HAP-1 (cell line): ENCODE measurements around the gene KRT7.

Source experiments
- DNase-seq, 2 experiments: peaks; one replicate each; pipeline ENCODE4 v3.0.0-alpha.2; 2016 to 2020; ENCODE audit warnings: low spot score in 2 of 2
- H3K27me3 ChIP-seq: fragments of 250-450 bp; sonication (Bioruptor Pico); 2 replicates; pipeline ENCODE4 v1.5.1; 2020; ENCODE audit warnings: low read depth, mild to moderate bottlenecking, moderate library complexity
- H3K36me3 ChIP-seq: fragments of 250-450 bp; sonication (Bioruptor Pico); replicated peaks from 2 replicates; pipeline ENCODE4 v1.5.1; 2020; ENCODE audit warnings: mild to moderate bottlenecking
- H3K4me1 ChIP-seq: fragments of 250-450 bp; sonication (Bioruptor Pico); 2 replicates; pipeline ENCODE4 v1.5.1; 2020; ENCODE audit warnings: mild to moderate bottlenecking
- H3K4me3 ChIP-seq: fragments of 250-450 bp; sonication (Bioruptor Pico); 2 replicates; pipeline ENCODE4 v1.5.1; 2020; ENCODE audit warnings: mild to moderate bottlenecking, moderate library complexity
- H3K9me3 ChIP-seq: fragments of 250-450 bp; sonication (Bioruptor Pico); 2 replicates; pipeline ENCODE4 v1.5.1; 2020; ENCODE audit warnings: mild to moderate bottlenecking, moderate library complexity
- in situ Hi-C: fragments of 300-500 bp; cut with MboI; formaldehyde crosslinking; loops from 3 replicates; pipeline ENCODE4 v1.14.3; 2020; ENCODE audit warnings: low sequenced_read_pairs, inconsistent platforms, mixed read lengths

KRT7 gene

GRCh38 chr12:52204095-52204930 is 28.7 kb upstream of the KRT7 start:
- in situ Hi-C loops = no loop called here
- DNase-seq = no peak
- Histone ChIP-seq H3K4me3 (no peak overlapping the region), H3K9me3 (no peaks in the 10 kb centered on the region), H3K4me1 (no peaks in the 10 kb centered on the region), H3K27me3 (peaks cover 50% of the 10 kb centered on the region), H3K36me3 (no peaks in the 10 kb centered on the region)

- Histone ChIP-seq H3K36me3 (no peaks in the 10 kb centered on the region), H3K4me3 (no peak overlapping the region), H3K4me1 (no peaks in the 10 kb centered on the region), H3K9me3 (no peaks in the 10 kb centered on the region), H3K27me3 (peaks cover 48% of the 10 kb centered on the region)
- in situ Hi-C loops = no loop called here
- no peak for DNase-seq
These were observed 28.0 kb upstream of the KRT7 start for GRCh38 chr12:52204931-52205505.

- DNase-seq = no peak
- no peaks in the 10 kb centered on the region for H3K36me3 ChIP-seq
- no peaks in the 10 kb centered on the region for H3K9me3 ChIP-seq
- no peaks in the 10 kb centered on the region for H3K4me1 ChIP-seq
- H3K27me3 ChIP-seq = peaks cover 43% of the 10 kb centered on the region
- no peak overlapping the region for H3K4me3 ChIP-seq
- in situ Hi-C loops = no loop called here
These were observed 27.3 kb upstream of the KRT7 start for GRCh38 chr12:52205612-52206303.

- in situ Hi-C loops = no loop called here
- Histone ChIP-seq H3K27me3 (peaks cover 42% of the 10 kb centered on the region), H3K4me1 (no peaks in the 10 kb centered on the region)
These were observed 26.6 kb upstream of the KRT7 start for GRCh38 chr12:52206304-52207040.

GRCh38 chr12:52207106-52207505 is 25.9 kb upstream of the KRT7 start:
- Histone ChIP-seq H3K27me3 (peaks cover 35% of the 10 kb centered on the region), H3K36me3 (no peaks in the 10 kb centered on the region), H3K4me1 (no peaks in the 10 kb centered on the region), H3K4me3 (no peak overlapping the region), H3K9me3 (no peaks in the 10 kb centered on the region)
- no peak for DNase-seq
- in situ Hi-C loops = no loop called here

More at GRCh38 chr12:52206304-52207040, 26.6 kb upstream of the KRT7 start:
- no peaks in the 10 kb centered on the region for H3K9me3 ChIP-seq
- H3K36me3 ChIP-seq = no peaks in the 10 kb centered on the region
- H3K4me3 ChIP-seq = no peak overlapping the region
- no peak for DNase-seq

- Histone ChIP-seq H3K36me3 (no peaks in the 10 kb centered on the region), H3K27me3 (peaks cover 28% of the 10 kb centered on the region), H3K9me3 (no peaks in the 10 kb centered on the region), H3K4me3 (no peak overlapping the region), H3K4me1 (no peaks in the 10 kb centered on the region)
- in situ Hi-C loops = no loop called here
- no peak for DNase-seq
These were observed 25.1 kb upstream of the KRT7 start for GRCh38 chr12:52207895-52208294.

- H3K9me3 ChIP-seq = no peaks in the 10 kb centered on the region
- in situ Hi-C loops = no loop called here
- peaks cover 21% of the 10 kb centered on the region for H3K27me3 ChIP-seq
- H3K4me3 ChIP-seq = no peak overlapping the region
- H3K36me3 ChIP-seq = no peaks in the 10 kb centered on the region
- H3K4me1 ChIP-seq = no peaks in the 10 kb centered on the region
- no peak for DNase-seq
These were observed 24.4 kb upstream of the KRT7 start for GRCh38 chr12:52208424-52209165.

- Histone ChIP-seq H3K4me3 (no peak overlapping the region), H3K9me3 (no peaks in the 10 kb centered on the region), H3K36me3 (no peaks in the 10 kb centered on the region), H3K4me1 (no peaks in the 10 kb centered on the region), H3K27me3 (peaks cover 16% of the 10 kb centered on the region)
- in situ Hi-C loops = no loop called here
- no peak for DNase-seq
These were observed 23.7 kb upstream of the KRT7 start for GRCh38 chr12:52209321-52209720.

- Histone ChIP-seq H3K36me3 (no peaks in the 10 kb centered on the region), H3K27me3 (peaks cover 16% of the 10 kb centered on the region), H3K9me3 (no peaks in the 10 kb centered on the region), H3K4me1 (no peaks in the 10 kb centered on the region), H3K4me3 (no peak overlapping the region)
- no peak for DNase-seq
- in situ Hi-C loops = no loop called here
These were observed 22.7 kb upstream of the KRT7 start for GRCh38 chr12:52210186-52210924.

- DNase-seq = no peak
- Histone ChIP-seq H3K27me3 (peaks cover 16% of the 10 kb centered on the region), H3K4me1 (no peaks in the 10 kb centered on the region), H3K4me3 (no peak overlapping the region), H3K36me3 (no peaks in the 10 kb centered on the region), H3K9me3 (no peaks in the 10 kb centered on the region)
- in situ Hi-C loops = no loop called here
These were observed 22.0 kb upstream of the KRT7 start for GRCh38 chr12:52210925-52211650.

- Histone ChIP-seq H3K4me3 (no peak overlapping the region), H3K36me3 (no peaks in the 10 kb centered on the region), H3K4me1 (no peaks in the 10 kb centered on the region), H3K9me3 (no peaks in the 10 kb centered on the region), H3K27me3 (peaks cover 16% of the 10 kb centered on the region)
- DNase-seq = no peak
- in situ Hi-C loops = no loop called here
These were observed 21.1 kb upstream of the KRT7 start for GRCh38 chr12:52211716-52212585.
